Lung microvascular endothelial cell (primary cell): ENCODE results near the gene LITAF. TPM values are rescaled to one million over a fixed set of nuclear protein-coding genes. Genes with fewer than 3 reads are reported as not detected.
"Not testable (repeated sequence)": the region's sequence is repeated elsewhere in the genome, so short reads cannot be mapped to it uniquely, and the experiment has no call there.

ENCODE experiments used
- DNase-seq, 2 donors: peaks; one replicate each; pipeline versions ENCODE4 v3.0.0 to v3.0.0-alpha.2; 2010; ENCODE audit warnings: low read depth in 2 of 2
- total RNA-seq: library from RNA; depleted of rRNA; stranded (reverse); fragments of >200 nt; gene quantifications from 2 replicates; pipeline ENCODE4 v1.2.1, GENCODE V29; 2014

Gene LITAF
- total RNA-seq, 1 donor from 2014 or later: 1.8 TPM

DNA sequence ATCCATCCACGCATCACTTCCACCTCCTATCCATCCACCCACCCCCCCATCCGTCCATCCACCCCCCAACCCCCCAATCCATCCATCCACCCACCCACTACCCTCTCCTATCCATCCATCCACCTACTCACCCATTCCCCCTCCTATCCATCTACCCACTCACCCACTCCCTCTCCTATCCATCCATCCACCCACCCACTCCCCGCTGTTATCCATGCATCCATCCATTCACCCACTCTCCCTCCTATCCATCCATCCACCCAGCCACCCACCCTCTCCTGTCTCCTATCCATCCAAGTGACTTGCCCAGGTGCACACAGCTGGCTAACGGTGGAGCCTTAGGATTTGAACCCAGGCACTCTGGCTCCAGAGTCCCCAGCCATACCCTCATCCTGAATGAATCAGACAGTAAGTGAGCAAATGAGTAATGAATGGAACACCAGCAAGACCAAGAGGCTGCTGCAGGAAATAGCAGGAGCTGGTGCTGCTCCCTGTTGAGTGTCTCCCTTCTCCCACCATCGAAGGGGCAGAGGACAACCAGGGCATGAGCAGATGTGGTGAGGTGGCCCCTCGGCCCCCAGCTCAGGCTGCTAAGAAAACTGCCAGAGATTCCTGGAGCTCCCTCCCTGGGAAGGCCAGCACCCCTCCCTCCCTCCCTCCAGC lies 62.5 kb downstream of the LITAF start:
- DNase-seq: no peak

DNA sequence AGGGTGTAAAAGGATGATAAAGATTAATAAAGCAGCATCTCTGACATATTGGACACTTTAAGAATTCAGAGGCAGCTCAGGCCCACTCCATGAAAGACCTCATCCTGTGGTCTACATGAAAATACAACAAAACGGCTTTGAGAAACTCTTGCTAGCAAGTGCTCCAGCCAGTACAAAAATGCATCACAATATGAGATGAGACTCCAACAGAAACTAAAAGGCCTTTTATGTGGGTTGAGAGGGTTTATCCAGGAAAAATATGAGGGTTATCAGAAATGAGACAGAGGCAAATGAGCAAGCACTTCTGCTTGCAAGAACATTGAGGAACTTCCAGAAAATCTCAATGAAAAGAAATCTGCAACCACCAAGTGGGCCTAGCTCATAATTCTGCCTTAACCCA lies 65.7 kb downstream of the LITAF start:
- no peak for DNase-seq

DNA sequence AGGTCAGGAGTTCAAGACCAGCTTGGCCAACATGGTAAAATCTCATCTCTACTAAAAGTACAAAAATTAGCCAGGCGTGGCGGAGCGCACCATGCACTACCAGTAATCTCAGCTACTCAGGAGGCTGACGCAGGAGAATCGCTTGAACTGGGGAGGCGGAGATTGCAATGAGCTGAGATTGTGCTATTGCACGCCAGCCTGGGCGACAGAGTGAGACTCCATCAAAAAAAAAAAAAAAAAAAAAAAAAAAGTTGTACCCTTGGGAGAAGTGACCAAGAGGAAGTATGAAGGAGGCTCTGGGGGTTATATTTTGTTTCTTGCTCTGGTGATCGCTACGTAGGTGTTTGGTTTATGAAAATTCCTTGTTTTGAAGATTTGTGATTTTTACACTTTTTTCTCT lies 66.3 kb downstream of the LITAF start:
- no peak for DNase-seq

DNA sequence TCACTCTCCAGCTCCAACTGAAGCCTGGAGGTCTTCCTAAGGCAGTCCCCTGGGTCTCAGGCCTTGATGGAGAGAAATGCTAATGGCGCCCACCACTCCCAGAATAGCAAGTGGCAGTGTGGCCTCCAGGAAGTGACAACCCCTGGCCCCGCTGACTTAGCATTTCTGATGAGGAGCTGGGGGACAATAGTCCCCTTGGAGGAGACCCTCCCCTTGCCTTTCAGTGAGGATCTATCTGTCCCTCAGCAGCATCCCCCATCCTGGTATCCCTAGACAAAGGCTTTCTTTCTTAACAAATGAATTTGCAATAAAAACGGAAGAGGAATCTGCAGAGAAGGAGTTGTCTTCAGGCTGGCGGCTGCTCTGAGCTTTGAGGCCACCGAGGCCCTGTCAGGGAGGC lies 68.8 kb downstream of the LITAF start:
- no peak for DNase-seq

DNA sequence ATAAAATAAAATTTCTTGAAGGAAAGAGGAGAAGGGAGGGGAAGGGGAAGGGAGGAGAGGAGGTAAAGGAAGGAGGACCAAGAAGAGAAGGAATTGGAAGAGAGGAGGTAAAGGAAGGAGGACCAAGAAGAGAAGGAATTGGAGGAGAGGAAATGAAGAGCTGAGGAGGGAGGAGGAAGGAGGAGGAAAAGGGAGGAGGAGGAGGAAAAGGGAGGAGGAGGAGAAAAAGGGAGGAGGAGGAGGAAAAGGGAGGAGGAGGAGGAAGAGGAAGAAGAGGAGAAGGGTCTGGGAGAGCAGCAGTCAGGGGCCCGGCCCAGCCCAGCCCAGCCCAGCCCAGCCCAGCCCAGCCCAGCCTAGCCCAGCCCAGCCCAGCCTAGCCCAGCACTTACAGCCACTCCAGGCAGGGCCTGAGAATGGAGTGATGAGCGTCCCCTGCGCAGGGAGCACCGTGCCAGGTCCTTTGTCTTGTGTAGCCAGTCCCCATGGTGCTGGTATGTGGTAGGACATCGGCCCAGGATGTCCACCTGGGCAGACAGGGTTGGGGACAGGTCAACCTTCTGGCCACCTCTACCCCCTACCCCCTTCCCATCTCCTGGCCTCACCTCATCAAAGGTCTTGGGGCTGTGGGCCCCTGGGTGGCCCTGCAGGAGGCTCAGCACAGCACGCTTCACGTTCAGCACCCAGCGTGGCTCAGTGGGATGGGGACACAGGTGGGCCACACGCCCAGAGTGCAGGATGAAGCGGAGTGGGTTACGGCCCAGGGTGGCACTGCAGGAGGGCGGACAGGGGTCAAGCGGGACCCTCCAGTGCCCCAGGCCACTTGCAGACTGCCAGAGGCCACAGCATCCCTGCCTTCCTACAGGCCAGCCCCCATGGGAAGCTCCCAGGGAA lies 70.9 kb downstream of the LITAF start:
- no peak for DNase-seq

DNA sequence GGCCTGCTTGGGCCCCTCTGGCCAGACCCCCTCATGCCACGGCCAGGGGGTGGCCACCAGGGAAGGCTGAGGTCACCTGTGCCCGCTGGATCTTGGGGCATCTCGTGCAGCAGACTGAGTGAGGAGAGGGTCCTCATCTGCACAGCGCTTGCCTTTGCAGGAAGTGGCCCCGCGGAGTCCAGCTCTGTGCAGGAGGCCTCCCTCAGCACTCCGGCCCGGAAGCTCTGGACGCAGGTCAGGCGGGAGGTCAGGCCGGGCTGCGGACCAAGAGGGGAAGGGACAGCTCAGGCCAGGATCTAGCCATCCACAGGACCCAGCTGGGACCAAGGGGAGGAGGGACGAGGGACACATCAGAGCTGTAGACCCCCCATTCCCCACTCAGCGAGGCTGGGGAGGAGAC lies 72.4 kb downstream of the LITAF start:
- no peak for DNase-seq

DNA sequence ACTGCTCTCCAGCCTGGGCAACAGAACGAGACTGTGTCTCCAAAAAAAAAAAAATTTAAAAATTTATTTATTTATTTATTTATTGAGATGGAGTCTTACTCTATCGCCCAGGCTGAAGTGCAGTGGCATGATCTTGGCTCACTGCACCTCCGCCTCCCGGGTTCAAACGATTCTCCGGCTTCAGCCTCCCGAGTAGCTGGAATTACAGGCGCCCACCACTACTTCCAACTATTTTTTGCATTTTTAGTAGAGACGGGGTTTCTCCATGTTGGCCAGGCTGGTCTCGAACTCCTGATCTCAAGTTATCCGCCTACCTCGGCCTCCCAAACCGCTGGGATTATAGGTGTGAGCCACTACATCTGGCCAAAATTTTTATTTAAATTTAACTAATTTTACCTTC lies 73.4 kb downstream of the LITAF start:
- DNase-seq: not testable (repeated sequence)

DNA sequence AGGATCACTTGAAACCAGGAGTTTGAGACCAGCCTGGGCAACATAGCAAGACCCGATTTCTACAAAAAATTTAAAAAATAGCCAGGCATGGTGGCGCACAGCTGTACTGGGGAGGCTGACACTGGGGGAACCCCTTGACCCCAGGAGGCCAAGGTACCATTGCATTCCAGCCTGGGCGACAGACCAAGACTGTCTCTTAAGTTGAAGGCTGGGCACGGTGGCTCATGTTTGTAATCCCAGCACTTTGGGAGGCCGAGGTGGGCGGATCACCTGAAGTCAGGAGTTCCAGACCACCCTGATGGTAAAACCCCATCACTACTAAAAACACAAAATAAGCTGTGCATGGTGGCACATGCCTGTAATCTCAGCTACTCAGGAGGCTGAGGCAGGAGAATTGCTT lies 74.9 kb downstream of the LITAF start:
- DNase-seq: no peak

DNA sequence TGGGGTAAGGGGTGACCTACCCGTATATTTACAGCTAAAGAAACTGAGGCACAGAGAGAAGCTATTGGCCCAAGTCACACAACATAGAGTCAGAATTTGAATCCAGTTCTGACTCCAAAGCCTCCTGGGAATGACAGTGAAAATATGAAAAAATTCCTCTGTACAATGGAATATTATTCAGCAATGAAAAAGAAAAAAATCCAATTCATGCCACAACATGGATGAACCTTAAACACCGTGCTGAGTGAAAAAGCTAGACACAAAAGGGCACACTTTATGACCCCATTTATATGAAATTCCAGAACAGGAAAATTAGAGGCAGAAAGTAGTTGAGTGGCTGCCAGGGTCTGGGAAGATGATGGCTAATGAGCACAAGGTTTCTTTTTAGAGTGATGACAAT lies 75.4 kb downstream of the LITAF start:
- DNase-seq: no peak

DNA sequence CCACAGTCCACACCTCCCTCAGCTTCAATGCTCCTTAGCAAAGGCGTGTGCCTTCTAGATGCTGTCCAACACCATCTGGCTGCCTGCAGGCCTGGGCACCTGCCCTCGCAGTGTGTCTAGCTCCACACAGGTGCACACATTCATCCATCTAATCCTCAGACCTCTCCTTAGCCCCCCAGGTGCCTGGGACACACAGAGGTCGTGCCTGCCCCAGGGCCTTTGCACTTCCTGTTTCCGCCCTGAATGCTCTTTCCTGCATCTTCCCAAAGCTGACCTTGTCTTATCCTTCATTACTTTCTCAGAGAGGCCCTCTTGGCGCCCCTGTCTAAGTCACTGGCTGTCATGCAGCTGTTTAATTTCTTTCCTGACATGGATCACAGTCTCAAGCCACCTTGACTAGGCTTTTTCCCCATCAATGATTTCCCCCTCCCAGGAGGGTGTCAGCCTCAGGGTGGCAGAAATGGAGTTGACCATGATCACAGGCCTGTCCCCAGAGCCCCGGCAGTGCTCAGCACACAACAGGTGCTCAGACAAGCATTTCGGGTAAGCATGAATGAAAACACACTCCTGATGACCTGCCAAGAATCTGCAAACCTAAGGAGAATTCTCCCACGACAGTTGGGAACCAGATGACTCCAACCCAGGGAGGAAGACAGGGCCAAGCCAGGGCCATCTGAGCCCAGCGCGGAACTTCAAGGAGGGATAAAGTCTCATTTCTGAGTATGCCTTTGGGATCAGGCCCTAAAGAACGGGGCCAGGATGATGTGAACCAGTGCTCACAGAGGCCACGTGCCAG lies 76.3 kb downstream of the LITAF start:
- DNase-seq: no peak

DNA sequence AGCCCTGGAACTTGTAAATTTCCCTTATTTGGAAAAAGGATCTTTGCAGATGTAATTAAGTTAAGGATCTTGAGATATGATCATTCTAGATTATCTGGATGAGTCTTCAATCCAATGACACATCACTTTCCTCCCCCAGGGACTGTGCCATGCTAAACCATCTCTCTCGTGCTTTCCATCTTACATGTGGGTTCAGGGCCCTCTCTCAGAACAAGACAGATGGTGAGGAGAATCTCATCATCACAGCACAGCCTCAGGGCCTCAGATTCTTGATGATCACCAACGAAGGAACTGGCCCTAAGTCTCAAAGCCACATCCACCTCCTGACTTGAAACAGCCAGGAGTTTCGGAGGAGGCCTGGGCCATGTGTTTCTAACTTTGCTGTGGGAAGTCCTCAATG lies 78.7 kb downstream of the LITAF start:
- DNase-seq: no peak

DNA sequence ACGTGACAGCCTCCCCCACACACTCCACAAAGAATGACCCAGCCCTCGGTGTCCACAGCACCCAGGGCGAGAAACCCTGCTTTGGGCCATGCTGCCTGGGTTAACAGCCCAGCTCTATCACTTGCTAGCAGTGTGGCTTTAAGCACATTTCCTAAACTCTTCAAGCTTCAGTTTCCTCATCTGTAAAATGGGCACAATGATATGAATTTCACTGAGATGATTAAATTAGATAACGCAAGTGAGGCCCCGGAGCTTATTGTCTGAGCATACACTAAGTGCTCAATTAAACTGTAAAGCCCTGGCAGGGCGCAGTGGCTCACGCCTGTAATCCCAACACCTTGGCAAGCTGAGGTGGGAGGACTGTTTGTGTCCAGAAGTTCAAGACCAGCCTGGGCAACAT lies 79.4 kb downstream of the LITAF start:
- DNase-seq: no peak

DNA sequence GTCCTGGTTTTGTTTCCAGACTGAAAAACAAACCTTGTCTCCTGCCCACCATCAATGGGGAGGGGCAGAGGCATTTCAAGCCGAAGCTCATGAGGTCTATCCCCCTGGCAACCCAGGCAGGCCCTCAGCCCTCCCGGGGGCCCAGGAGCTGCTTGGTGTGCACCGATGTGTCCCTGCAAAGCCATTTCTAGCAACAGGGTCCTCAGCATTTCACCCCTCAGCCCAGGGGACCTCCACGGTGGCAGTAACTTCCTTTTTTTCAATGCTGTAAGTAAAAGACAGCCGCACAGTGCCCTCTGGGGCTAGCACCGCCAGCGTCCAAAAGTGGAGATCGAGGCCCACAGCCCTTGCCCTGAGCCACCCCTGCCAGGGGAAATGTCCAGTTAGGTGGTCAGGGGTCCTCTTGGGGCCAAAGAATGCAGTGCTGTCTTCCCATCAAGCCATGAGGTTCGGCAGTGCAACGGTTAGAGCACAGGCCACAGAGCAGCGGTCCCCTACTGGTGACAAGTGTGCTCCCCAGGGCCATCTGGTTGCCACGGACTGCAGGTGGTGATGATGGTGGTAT lies 79.9 kb downstream of the LITAF start:
- DNase-seq: no peak

DNA sequence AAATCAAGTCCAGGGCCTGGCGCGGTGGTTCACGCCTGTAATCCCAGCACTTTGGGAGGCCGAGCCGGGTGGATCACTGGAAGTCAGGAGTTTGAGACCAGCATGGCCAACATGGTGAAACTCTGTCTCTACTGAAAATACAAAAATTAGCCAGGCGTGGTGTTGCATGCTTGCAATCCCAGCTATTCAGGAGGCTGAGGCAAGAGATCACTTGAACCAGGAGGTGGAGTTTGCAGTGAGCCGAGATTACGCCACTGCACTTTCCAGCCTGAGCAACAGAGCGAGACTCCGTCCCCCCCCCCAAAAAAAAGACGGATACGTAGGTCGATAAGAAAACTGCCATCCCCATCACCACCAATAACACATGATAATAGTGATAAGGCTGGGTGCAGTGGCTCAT lies 82.5 kb downstream of the LITAF start:
- DNase-seq: not testable (repeated sequence)

DNA sequence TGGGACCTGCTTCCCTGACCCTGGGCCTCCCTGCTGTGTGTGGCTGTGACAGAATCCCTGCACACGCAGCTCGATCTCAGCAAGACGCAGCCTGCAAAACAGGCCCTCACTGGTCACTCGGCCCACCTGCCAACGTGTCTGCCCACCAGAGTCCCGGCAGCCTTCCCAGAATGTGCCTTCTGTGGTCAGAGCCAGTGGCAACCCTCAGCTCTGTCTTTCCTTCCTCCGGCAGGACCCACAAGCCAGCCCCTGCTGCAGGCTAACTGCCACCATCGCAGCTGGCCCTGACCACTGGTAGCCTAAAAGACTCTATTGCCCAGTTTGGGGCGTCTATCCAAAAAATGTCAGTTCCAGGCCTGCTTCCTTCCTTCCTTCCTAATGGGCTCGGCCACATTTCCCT lies 83.2 kb downstream of the LITAF start:
- no peak for DNase-seq

DNA sequence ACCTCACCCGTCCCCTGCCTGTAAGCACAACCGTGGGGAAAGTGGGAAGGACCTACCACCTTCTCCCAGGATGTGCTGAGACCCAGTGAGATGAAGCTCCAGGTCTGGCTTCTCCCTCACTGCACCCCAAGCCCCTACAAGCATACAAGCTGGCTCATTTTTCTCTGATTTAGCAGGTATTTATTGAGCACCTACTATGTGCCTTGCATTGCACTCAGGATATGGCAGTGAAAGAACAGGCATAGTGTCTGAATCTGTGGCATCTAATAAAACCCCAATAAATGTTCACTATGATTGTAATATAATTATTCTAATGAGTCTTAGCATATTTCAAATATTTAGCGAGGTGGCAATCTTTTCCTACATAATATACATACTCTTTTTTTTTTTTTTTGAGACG lies 84.5 kb downstream of the LITAF start:
- DNase-seq: no peak

DNA sequence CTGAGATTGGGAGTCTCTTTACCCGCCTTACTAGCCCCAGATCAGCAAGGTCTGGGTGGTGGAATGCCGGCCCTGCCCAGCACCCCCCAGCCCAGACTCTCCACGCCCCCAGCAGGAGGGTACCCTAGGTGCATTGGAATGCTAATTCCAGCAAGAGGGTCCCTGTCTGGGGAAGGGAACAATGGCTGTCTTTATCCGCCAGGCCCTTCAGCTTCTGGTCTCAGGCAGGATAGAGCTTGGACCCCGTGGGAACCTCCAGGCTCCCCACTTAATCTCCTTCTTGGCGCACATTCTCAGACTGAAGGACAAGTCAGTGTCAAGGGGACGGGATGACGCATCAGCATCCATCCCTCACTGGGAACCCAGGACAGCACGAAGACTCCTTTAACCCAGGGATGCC lies 85.1 kb downstream of the LITAF start:
- no peak for DNase-seq

DNA sequence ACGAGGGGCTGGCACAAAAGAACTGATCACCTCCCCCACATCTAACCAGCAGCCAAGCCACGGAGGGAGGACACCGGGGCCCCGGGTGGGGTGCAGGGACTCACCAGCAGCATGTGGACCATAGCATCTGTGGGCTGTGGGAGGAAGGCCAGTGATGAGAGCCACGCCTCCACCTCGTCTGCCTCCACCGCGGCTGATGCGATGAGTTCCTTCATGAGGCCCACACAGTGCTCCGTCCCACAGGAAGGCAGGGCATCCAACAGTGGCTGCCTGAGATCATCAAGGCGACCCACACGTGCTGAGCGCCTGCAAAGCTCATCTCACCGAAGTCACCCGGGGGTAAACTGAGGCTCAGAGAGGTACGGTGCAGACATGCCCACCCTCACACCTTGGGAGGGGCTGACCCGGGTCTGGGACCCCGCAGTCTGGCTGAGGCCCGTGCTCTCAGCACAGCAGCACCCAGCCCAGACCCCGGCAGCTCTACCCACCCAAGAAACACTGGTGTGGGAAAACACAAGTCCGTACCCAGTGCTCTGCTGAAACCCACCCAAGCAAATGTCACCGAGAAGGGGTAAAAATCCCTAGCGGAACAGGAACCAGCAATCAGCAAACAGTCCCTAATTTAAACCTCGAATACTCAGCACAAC lies 85.9 kb downstream of the LITAF start:
- no peak for DNase-seq

DNA sequence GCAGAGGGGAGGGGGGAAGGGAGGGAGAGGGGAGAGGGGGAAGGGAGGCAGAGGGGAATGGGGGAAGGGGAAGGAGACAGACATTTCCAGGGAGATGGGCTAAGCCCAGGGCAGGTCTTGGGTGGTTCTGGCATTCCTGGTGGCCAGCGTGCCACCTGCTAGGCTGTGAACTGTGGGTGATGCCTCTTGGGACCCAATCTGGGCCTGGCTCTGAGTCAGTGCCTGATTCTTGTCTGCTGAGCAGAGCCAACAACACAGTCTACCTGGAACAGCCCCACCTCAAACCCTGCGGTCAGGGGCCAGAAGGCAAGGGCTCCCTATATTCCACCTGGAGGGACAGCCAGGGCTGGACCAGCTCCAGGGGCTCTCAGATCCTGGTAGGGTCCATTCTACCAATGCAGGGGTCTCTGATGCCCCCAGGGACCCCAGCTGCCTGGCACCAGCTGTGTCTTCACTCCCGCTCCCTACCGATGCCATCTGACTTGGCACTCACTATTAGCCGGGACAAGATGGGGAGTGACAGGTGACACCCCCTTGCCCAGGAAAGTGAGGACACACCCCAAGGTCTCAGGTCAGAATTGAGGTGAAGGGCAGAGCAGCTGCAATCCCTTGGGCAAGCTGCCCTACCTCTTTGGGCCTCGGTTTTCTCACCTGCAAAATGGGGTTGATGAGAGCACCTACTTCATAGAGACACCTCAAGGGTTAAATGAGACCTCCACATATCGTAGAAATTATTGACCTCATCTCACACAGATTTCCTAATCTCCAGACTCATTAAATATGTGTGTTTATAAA lies 87.2 kb downstream of the LITAF start:
- DNase-seq: no peak

DNA sequence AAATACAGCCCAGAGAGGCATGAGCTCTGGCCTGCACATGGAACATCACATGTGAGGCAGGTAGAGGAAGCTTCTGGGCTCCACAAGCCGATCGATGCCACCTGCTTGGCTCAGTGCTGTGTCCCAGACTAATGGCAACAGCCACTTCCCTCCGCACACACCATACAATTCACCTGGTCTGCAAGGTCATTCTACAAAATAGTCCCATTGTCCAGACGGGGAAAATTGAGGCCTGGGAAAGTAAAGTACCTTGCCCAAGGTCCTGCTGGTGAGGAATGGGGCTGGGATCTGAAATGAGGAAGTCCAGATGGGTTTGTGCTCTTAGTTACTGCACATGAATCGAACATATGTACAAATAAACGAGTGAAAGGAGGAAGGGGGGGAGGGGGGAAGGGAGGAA lies 88.0 kb downstream of the LITAF start:
- no peak for DNase-seq

DNA sequence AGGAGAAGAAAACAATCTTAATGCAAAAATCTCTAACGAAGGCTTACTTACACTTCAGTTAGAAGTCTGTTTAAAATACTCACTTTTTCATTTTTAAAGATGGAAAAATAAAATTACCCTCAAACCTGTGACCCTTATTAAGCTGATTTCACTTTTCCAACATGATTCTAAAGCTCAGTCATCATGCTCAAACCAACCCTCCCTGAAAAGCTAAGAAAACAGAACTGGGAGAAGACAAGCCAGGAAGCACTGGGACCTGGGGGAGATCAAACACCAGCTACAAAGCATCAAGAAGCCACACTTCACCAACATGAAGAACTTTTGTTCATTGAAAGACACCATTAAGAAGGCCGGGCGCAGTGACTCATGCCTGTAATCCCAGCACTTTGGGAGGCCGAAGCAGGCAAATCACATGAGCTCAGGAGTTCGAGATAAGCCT lies 88.8 kb downstream of the LITAF start:
- DNase-seq: peak in 1 of 2 donors; percentile 12
